ENCODE data around the gene SYT7.

DNA sequence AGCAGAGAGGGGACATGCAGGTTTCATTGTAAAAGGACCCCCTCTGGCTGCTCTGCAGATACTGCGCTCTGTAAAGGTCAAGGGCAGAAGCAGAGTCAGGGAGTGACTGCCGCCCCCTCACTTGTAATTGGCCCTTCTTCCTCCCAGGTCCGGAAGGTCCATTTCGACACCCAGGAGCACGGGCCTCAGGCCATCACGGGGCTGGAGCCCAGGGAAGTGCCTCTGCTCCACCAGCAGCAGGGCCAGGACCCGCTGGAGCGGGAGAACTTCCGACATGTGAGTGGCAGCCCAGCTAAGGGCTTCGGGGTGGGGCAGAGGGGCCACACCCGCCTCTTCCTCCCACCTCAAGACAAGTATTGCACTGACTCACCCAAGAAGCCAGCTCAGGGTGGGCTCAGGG is 96.3 kb downstream of the SYT7 start:
- TF ChIP-seq, protein P1, sequence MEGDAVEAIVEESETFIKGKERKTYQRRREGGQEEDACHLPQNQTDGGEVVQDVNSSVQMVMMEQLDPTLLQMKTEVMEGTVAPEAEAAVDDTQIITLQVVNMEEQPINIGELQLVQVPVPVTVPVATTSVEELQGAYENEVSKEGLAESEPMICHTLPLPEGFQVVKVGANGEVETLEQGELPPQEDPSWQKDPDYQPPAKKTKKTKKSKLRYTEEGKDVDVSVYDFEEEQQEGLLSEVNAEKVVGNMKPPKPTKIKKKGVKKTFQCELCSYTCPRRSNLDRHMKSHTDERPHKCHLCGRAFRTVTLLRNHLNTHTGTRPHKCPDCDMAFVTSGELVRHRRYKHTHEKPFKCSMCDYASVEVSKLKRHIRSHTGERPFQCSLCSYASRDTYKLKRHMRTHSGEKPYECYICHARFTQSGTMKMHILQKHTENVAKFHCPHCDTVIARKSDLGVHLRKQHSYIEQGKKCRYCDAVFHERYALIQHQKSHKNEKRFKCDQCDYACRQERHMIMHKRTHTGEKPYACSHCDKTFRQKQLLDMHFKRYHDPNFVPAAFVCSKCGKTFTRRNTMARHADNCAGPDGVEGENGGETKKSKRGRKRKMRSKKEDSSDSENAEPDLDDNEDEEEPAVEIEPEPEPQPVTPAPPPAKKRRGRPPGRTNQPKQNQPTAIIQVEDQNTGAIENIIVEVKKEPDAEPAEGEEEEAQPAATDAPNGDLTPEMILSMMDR (IDR thresholded peaks at IDR 0.05; ENCODE audit: borderline replicate concordance, extremely low read depth, low read length, poor library complexity, severe bottlenecking) = no peak
- no peak for TF ChIP-seq EZH2 (IDR thresholded peaks at IDR 0.05; ENCODE audit: borderline replicate concordance, low read depth, low read length, severe bottlenecking)

Data from DND-41 (cell line).